ENCODE measurements around the gene BSN.

BSN gene

GRCh38 chr3:49701388-49702077 is 147.3 kb downstream of the BSN start:
- no peak overlapping the region for H2BK120ac ChIP-seq (ENCODE audit: low read depth, low read length)
- H4K8ac ChIP-seq (ENCODE audit: low read length) = peak overlapping the region; percentile 19
- no peak overlapping the region for H3K4me2 ChIP-seq (ENCODE audit: low read length, poor library complexity, severe bottlenecking)
- H3K27me3 ChIP-seq (ENCODE audit: control insufficient read depth in 1 of 2, insufficient read depth in 1 of 2, low read length in 2 of 2) = no peaks in the 10 kb centered on the region
- no peak overlapping the region for H3K23ac ChIP-seq (ENCODE audit: low read length in 2 of 2)
- no peak overlapping the region for H4K91ac ChIP-seq (ENCODE audit: low read length)
- peaks cover 7% of the 10 kb centered on the region for H3K79me1 ChIP-seq (replicated peaks; ENCODE audit: low read length, poor library complexity, severe bottlenecking)
- WGBS = 89% methylated on average over 21 of the region's 21 CpGs
- H3K27ac ChIP-seq (ENCODE audit: low read length, poor library complexity, severe bottlenecking) = no peak overlapping the region
- no peak overlapping the region for H3K4me3 ChIP-seq (ENCODE audit: insufficient read depth in 1 of 2, low read depth in 1 of 2, low read length in 2 of 2)
- H2AFZ ChIP-seq (ENCODE audit: low read depth, low read length) = no peak overlapping the region
- peaks cover 65 to 94% of the 10 kb centered on the region in 2 experiments for H3K36me3 ChIP-seq (ENCODE audit: control insufficient read depth in 1 of 2, insufficient read depth in 2 of 2, low read depth in 1 of 2, low read length in 2 of 2)
- H3K9ac ChIP-seq (ENCODE audit: low read length) = no peak overlapping the region
- no peak overlapping the region for H2BK15ac ChIP-seq (ENCODE audit: low read depth, poor library complexity, severe bottlenecking)
- H2BK5ac ChIP-seq (ENCODE audit: low read depth, low read length, poor library complexity, severe bottlenecking) = no peak overlapping the region
- H2AK5ac ChIP-seq (ENCODE audit: low read length, severe bottlenecking) = no peak overlapping the region
- no peak overlapping the region for H3K14ac ChIP-seq (ENCODE audit: low read length in 2 of 2)
- DNase-seq = no peak
- H3K4me1 ChIP-seq (ENCODE audit: control insufficient read depth, insufficient read depth, low read depth, low read length) = peaks cover 22% of the 10 kb centered on the region
- no peak overlapping the region for H3K4ac ChIP-seq (ENCODE audit: low read depth in 1 of 2, low read length in 2 of 2)
- no peaks in the 10 kb centered on the region for H3K9me3 ChIP-seq (ENCODE audit: control insufficient read depth, low read length)
- no peak overlapping the region for H2BK12ac ChIP-seq (ENCODE audit: low read length in 2 of 2)
- H3K18ac ChIP-seq (ENCODE audit: low read depth in 1 of 2, low read length in 2 of 2) = no peak overlapping the region

DNA sequence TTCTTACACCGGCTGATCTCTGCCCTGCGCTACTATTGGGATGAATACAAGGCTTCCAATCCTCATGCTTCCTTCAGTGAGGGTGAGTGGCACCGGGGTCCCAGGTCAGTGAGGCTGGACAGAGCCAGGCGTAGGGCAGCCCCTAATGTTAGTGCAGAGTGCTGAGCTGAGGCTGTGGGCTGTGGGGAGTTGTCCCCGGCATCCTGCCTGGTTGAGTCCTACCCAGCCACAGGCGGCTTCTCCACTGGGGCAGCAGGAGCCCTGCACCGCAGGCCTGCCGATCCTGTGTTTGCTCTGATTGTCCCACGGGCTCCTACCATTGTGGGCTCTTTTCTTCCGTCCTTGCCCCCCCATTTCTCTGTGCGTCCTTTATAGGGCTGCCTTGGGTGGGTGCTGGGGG is 148.4 kb downstream of the BSN start:
- no peak overlapping the region for H3K4me2 ChIP-seq (ENCODE audit: low read length, poor library complexity, severe bottlenecking)
- peaks cover 2% of the 10 kb centered on the region for H3K79me1 ChIP-seq (replicated peaks; ENCODE audit: low read length, poor library complexity, severe bottlenecking)
- H2BK5ac ChIP-seq (ENCODE audit: low read depth, low read length, poor library complexity, severe bottlenecking) = no peak overlapping the region
- H3K4me1 ChIP-seq (ENCODE audit: control insufficient read depth, insufficient read depth, low read depth, low read length) = peaks cover 31% of the 10 kb centered on the region
- peaks cover 63 to 89% of the 10 kb centered on the region in 2 experiments for H3K36me3 ChIP-seq (ENCODE audit: control insufficient read depth in 1 of 2, insufficient read depth in 2 of 2, low read depth in 1 of 2, low read length in 2 of 2)
- no peak overlapping the region for H2AK5ac ChIP-seq (ENCODE audit: low read length, severe bottlenecking)
- H3K23ac ChIP-seq (ENCODE audit: low read length in 2 of 2) = no peak overlapping the region
- no peak overlapping the region for H3K4ac ChIP-seq (ENCODE audit: low read depth in 1 of 2, low read length in 2 of 2)
- H2BK12ac ChIP-seq (ENCODE audit: low read length in 2 of 2) = no peak overlapping the region
- H3K4me3 ChIP-seq (ENCODE audit: insufficient read depth in 1 of 2, low read depth in 1 of 2, low read length in 2 of 2) = no peak overlapping the region
- H3K18ac ChIP-seq (ENCODE audit: low read depth in 1 of 2, low read length in 2 of 2) = no peak overlapping the region
- H4K8ac ChIP-seq (ENCODE audit: low read length) = no peak overlapping the region
- no peaks in the 10 kb centered on the region for H3K9me3 ChIP-seq (ENCODE audit: control insufficient read depth, low read length)
- H2BK15ac ChIP-seq (ENCODE audit: low read depth, poor library complexity, severe bottlenecking) = no peak overlapping the region
- no peak overlapping the region for H2AFZ ChIP-seq (ENCODE audit: low read depth, low read length)
- H3K27ac ChIP-seq (ENCODE audit: low read length, poor library complexity, severe bottlenecking) = no peak overlapping the region
- 93% methylated on average over 11 of the region's 11 CpGs for WGBS
- H3K14ac ChIP-seq (ENCODE audit: low read length in 2 of 2) = no peak overlapping the region
- no peak for DNase-seq
- H4K91ac ChIP-seq (ENCODE audit: low read length) = no peak overlapping the region
- H3K27me3 ChIP-seq (ENCODE audit: control insufficient read depth in 1 of 2, insufficient read depth in 1 of 2, low read length in 2 of 2) = no peaks in the 10 kb centered on the region
- no peak overlapping the region for H2BK120ac ChIP-seq (ENCODE audit: low read depth, low read length)
- no peak overlapping the region for H3K9ac ChIP-seq (ENCODE audit: low read length)

DNA sequence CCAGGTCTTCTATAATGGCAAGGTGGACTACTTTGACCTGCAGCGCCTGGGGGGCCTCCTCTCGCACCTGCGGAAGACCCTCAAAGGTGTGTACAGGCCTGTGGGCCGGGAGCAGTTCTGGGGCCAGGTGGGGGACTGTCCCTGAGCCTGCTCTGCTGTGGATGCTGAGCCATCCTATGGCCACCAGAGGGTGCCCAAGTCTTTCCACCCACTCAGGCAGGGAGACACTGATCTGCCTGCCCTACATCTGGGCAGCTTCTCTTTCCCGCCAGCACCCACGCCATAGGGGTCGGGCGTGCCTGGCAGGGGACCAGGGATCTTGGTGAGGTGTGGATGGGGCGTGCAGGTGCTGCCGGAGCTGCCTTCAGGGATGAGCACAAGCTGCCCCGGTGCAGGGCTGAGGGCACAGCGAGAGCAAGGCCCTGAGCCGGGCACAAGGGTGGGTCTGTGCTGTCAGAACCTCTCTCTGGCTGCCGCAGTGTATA is 149.2 kb downstream of the BSN start:
- Histone ChIP-seq H3K4me3 (ENCODE audit: insufficient read depth in 1 of 2, low read depth in 1 of 2, low read length in 2 of 2) (no peak overlapping the region), H3K27ac (ENCODE audit: low read length, poor library complexity, severe bottlenecking) (no peak overlapping the region), H2AFZ (ENCODE audit: low read depth, low read length) (no peak overlapping the region), H2BK12ac (ENCODE audit: low read length in 2 of 2) (no peak overlapping the region), H3K9me3 (ENCODE audit: control insufficient read depth, low read length) (no peaks in the 10 kb centered on the region), H3K4me2 (ENCODE audit: low read length, poor library complexity, severe bottlenecking) (no peak overlapping the region), H4K91ac (ENCODE audit: low read length) (no peak overlapping the region), H3K4ac (ENCODE audit: low read depth in 1 of 2, low read length in 2 of 2) (no peak overlapping the region), H3K36me3 (ENCODE audit: control insufficient read depth in 1 of 2, insufficient read depth in 2 of 2, low read depth in 1 of 2, low read length in 2 of 2) (peaks cover 55 to 84% of the 10 kb centered on the region in 2 experiments), H2BK120ac (ENCODE audit: low read depth, low read length) (no peak overlapping the region), H4K8ac (ENCODE audit: low read length) (peak overlapping the region; percentile 64), H3K9ac (ENCODE audit: low read length) (no peak overlapping the region), H3K18ac (ENCODE audit: low read depth in 1 of 2, low read length in 2 of 2) (no peak overlapping the region), H2BK5ac (ENCODE audit: low read depth, low read length, poor library complexity, severe bottlenecking) (no peak overlapping the region), H2AK5ac (ENCODE audit: low read length, severe bottlenecking) (no peak overlapping the region), H3K4me1 (ENCODE audit: control insufficient read depth, insufficient read depth, low read depth, low read length) (peaks cover 31% of the 10 kb centered on the region), H3K27me3 (ENCODE audit: control insufficient read depth in 1 of 2, insufficient read depth in 1 of 2, low read length in 2 of 2) (no peaks in the 10 kb centered on the region), H3K79me1 (replicated peaks; ENCODE audit: low read length, poor library complexity, severe bottlenecking) (peaks cover 2% of the 10 kb centered on the region), H3K14ac (ENCODE audit: low read length in 2 of 2) (no peak overlapping the region), H2BK15ac (ENCODE audit: low read depth, poor library complexity, severe bottlenecking) (no peak overlapping the region), H3K23ac (ENCODE audit: low read length in 2 of 2) (no peak overlapping the region)
- DNase-seq = peak; percentile 75
- WGBS = 70% methylated on average over 14 of the region's 14 CpGs

GRCh38 chr3:49703956-49704355 is 149.7 kb downstream of the BSN start:
- Histone ChIP-seq H3K27ac (ENCODE audit: low read length, poor library complexity, severe bottlenecking) (no peak overlapping the region), H3K4ac (ENCODE audit: low read depth in 1 of 2, low read length in 2 of 2) (no peak overlapping the region), H3K18ac (ENCODE audit: low read depth in 1 of 2, low read length in 2 of 2) (no peak overlapping the region), H2AK5ac (ENCODE audit: low read length, severe bottlenecking) (no peak overlapping the region), H2BK12ac (ENCODE audit: low read length in 2 of 2) (no peak overlapping the region), H3K79me1 (replicated peaks; ENCODE audit: low read length, poor library complexity, severe bottlenecking) (peaks cover 2% of the 10 kb centered on the region), H3K27me3 (ENCODE audit: control insufficient read depth in 1 of 2, insufficient read depth in 1 of 2, low read length in 2 of 2) (no peaks in the 10 kb centered on the region), H3K23ac (ENCODE audit: low read length in 2 of 2) (no peak overlapping the region), H3K9ac (ENCODE audit: low read length) (no peak overlapping the region), H2BK120ac (ENCODE audit: low read depth, low read length) (no peak overlapping the region), H4K91ac (ENCODE audit: low read length) (no peak overlapping the region), H4K8ac (ENCODE audit: low read length) (no peak overlapping the region), H3K4me2 (ENCODE audit: low read length, poor library complexity, severe bottlenecking) (no peak overlapping the region), H3K14ac (ENCODE audit: low read length in 2 of 2) (no peak overlapping the region), H3K4me3 (ENCODE audit: insufficient read depth in 1 of 2, low read depth in 1 of 2, low read length in 2 of 2) (no peak overlapping the region), H3K9me3 (ENCODE audit: control insufficient read depth, low read length) (no peaks in the 10 kb centered on the region), H2BK5ac (ENCODE audit: low read depth, low read length, poor library complexity, severe bottlenecking) (no peak overlapping the region), H3K36me3 (ENCODE audit: control insufficient read depth in 1 of 2, insufficient read depth in 2 of 2, low read depth in 1 of 2, low read length in 2 of 2) (peaks cover 54 to 80% of the 10 kb centered on the region in 2 experiments), H3K4me1 (ENCODE audit: control insufficient read depth, insufficient read depth, low read depth, low read length) (peaks cover 29% of the 10 kb centered on the region), H2AFZ (ENCODE audit: low read depth, low read length) (no peak overlapping the region), H2BK15ac (ENCODE audit: low read depth, poor library complexity, severe bottlenecking) (no peak overlapping the region)
- no peak for DNase-seq
- over 99% methylated on average over 7 of the region's 7 CpGs for WGBS

All from mesenchymal stem cell (in vitro differentiated cells and primary cell).